Fibroblast of skin of right quadriceps (primary cell): ENCODE data around the gene TRPT1.

Experiments
- DNase-seq: peaks from one replicate; pipeline ENCODE4 v3.0.0-alpha.2; 2013

The TRPT1 gene

GRCh38 chr11:64244107-64244506 is 18.1 kb upstream of the TRPT1 start:
- no peak for DNase-seq

- no peak for DNase-seq
Observed at GRCh38 chr11:64243236-64243854, 17.4 kb upstream of the TRPT1 start.

DNA sequence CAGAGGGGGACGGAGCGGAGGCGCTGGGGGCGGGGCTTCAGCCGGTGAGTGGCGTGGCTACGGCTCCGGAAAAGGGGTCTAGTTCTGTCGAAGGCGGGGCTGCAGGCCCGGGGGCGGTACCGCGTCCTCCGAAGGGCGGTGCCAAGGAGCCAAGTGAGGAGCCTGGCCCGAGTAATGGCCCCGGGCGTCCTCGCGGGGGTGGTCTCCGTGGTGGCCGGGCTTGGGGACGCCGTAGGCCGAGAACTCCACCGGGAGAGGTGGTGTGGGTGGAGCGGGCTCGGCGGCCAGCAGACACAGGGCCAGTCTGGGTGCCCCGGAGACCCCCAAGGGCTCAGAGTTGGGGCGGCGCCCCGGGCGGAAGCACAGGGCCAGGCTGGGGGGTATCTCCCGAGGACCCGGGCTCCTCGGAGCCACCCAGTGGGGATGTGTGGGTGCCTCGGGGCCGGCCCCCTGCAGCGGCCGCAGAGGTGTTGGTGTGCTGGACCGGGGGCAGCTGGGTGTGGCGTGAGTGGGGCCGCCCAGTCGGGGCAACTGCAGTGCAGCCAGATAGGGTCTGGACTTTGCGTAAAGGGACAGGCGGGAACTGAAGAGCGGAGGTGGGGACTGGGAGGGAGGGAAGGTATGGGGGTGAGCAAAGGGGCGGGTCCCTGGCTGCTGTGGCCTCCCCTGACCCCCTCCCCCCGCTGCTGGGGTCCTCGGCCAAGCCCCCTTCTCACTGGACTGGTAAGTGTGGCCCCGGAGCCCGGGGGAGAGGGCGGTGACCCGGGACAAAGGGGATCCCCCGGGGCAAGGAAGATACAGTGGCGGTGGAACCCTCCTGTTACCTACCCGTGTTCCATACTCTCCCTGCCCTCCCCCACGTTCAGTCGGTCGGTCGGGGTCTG is 15.7 kb upstream of the TRPT1 start:
- no peak for DNase-seq

GRCh38 chr11:64241241-64241490 is 15.2 kb upstream of the TRPT1 start:
- peak; percentile 99 for DNase-seq

DNA sequence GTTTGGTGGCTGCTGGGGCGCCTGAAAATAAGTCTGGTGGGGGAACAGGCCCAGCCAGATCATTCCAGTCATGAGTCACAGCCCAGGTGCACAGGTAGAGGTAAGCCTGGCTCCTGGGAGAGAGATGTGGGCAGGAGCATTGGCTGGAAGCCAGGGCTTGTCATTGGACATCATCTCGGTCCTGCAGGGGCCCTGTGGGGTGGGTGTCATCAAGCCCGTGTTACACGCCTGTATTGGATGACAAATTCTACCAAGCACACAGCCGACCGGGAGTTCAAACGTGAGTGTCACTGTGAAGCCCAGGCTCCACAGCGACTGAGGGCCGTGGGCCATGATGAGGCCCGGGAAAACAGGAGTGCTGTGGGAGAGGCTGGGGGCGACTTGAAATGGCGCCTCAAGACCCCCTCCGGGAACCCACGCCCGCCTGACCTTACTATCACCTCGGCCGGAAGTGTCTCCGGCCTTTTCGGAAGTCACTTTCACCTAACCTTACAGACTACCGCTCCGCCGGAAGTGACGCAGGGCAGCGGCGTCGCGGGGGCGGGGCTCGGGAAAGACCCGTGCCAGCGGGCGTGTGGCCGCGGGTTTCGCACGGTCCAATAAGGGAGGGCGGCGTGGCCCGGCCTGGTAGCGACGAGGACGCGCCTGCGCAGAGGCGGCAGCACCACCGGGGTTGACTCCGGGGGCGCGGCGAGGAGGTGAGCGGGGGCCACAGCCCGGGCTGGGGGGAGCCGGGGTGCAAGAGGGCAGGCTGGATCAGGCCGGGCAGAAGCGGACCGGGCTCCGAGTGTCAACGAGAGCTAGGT is 14.7 kb upstream of the TRPT1 start, which contains the start of gene FKBP2:
TSS of gene FKBP2 (plus strand) at position 661 of the 806 bp plus-strand sequence. CDS start 1,293 bp downstream, outside the sequence.
- DNase-seq: peak; percentile 97

DNA sequence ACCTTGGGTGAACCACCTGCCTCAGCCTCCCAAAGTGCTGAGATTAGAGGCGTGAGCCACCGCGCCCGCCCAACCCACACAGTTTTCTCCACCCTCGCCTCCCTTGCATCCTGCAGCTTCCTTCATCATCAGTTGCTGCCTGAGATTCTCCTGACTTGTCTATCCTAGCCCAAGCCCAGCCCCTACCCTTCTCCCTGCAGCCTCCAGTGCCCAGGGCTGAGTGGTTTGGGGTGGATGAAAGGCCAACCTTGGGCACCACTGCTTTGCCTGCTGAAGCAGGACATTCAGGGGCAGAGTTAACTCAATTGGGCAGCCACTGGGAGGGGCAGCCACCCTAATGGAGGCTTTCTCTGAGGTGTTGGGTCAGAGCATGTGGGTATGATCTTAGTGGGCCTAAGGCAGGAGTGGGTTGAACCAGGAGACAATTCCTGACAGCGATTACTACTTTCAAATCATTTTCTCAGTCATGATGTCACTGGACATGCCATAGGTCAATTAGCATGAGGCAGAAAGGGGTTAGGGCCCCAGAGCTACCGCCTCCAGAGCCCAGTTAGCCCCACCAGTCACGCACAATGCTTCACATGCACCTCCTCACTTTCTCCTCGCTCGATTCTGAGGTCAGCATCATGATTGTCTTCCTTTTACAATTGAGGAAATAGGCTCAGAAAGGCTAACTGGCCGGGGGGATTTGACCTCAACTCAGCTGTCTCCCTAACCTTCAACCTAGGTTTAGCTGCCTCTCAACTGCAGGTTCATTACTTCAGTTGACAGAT is 13.9 kb upstream of the TRPT1 start:
- DNase-seq: no peak

DNA sequence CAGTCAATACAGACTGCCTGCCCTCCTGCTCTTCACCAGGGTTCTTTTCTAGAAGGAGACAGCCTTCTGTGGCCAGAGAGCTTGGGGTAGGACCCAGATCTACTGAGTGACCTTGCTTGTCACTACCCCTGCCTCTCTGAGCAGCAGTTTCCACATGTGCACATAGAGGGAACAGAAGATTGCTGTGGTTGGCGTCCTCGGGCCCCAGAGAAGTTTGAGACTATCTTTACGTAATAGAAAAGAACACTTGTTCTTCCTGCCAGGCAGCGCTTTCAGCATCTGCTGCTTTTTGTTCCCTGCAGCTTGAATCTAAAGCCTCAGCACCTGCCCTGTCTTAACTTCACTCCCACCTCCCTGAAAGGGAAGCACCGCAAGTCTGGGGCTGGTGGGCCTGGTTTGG is 13.0 kb upstream of the TRPT1 start:
- DNase-seq: no peak

DNA sequence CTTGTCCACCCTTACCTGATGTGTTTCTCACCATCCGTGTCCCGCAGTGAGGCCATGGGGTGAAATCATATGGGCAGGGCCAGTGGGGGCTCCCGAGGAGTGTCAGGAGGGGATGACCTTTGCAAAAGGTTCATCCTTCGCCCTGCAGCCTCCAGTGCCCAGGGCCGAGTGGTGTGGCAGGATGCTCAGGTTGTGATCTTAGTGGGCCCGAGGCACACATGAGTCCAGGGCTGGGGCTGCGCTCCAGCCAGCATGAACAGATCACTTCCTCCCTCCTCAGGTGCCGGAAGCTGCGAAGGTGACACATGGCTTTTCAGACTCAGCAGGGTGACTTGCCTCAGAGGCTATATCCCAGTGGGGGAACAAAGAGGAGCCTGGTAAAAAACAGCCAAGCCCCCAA is 12.1 kb upstream of the TRPT1 start:
- DNase-seq: no peak

DNA sequence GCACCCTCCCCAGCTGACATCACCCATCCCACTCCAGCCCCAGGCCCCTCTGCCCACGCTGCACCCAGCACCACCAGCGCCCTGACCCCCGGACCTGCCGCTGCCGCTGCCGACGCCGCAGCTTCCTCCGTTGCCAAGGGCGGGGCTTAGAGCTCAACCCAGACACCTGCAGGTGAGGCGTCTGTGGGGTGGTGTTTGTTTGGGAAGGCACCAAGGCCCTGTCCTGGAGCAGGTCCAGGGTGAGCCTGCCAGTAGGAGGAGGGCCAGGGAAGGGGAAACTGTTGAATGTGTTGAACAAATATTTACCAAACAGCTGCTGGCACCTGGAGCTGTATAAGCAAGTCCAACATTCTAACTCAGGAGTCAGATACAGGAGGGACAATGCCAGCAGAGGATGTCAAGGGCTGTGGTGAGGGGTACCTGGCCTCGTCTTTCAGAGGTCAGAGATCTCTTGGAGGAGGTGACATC is 11.5 kb upstream of the TRPT1 start:
- no peak for DNase-seq

- DNase-seq: no peak
Observed at GRCh38 chr11:64235437-64236161, 9.6 kb upstream of the TRPT1 start.

DNA sequence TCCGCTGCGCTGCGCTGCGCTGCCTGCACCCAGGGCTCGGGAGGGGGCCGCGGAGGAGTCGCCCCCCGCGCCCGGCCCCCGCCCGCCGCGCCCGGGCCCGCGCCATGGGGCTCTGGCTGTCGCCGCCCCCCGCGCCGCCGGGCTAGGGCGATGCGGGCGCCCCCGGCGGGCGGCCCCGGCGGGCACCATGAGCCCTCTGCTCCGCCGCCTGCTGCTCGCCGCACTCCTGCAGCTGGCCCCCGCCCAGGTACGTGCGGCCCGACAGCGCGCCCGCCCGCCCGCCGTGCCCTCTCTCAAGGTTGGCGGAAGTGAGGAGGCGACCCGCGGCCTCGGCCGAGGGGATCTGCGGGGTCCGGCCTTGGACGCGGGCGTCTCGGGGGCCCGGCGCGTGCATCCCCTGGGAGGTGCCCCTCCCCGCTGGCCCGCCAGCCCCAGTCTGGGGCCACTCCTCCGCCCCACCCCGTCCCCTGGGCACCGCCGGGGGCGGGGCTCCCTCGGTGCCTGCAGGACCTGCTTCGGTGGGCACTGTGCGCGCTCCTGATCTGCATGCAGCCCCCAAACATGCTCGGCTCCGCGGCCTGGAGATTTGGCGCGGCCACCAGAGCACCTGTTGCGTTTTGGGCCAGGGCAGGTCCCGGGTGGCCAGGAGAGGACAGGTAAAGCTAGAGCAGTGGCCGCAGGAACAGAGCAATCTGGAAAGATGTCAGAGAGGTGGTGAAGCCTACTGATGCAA is 8.8 kb upstream of the TRPT1 start:
- no peak for DNase-seq

DNA sequence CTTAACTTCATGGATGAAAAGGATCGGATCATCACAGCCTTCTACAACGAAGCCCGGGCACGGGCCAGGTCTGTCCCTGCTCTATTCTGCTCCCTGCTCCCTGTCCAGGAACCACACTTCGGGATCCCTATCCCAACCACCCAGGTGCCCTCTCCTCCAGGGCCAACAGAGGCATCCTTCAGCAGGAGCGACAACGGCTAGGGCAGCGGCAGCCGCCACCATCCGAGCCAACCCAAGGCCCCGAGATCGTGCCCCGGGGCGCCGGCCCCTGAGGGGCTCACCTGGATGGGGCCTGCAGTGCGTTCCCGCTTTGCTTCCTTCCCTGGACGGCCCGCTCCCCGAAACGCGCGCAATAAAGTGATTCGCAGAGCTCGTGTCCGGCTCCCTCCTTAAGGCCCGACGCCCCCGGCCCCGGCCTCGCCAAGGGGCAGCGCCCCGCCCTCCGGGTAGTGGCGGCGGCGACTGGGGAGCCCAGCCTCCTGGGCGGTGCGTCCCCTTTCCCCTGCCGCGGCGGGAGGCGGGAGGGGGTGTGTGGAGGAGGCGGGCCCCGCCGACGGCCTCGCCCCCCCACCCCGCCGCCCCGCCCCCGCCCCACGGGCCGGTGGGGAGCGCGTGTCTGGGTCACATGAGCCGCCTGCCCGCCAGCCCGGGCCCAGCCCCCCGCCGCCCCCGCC is 8.1 kb upstream of the TRPT1 start, which contains the start of gene VEGFB:
TSS of gene VEGFB (plus strand) at position 672 of the 674 bp plus-strand sequence. CDS start 250 bp downstream, outside the sequence.
- peak; percentile 51 for DNase-seq

DNA sequence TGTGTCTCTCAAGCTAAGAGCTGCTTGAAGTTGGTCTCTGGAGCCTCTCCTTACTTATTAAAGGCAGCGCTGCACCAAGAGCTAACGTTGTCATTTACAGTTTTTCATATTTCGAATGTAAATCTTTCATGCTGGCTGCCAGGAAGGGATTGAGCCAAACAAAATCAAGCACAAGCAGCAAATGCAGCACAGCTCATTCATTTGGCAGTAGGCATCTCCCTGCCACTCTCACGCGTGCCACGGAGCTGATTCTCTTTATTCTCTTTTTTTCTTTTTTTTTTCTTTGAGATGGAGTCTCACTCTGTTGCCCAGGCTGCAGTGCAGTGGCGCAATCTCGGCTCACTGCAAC is 7.0 kb upstream of the TRPT1 start:
- no peak for DNase-seq

- no peak for DNase-seq
Observed at GRCh38 chr11:64232182-64232966, 6.4 kb upstream of the TRPT1 start.

DNA sequence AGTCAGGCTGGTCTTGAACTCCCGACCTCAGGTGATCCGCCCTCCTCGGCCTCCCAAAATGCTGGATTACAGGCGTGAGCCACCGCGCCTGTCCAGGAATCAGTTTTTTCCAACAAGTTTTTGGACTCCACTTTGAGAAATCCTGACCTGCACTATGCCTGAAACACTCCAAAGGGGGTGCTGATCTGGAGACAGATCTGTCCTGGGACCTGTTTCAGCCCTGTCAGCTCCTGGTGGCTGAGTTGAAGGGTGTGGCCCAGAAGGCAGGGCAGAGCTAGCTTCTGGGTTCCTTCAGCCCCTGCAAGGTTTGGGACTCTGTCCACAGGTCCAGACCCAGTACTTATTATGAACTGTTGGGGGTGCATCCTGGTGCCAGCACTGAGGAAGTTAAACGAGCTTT is 5.6 kb upstream of the TRPT1 start:
- DNase-seq: no peak

- DNase-seq: no peak
Observed at GRCh38 chr11:64230985-64231365, 5.0 kb upstream of the TRPT1 start.

DNA sequence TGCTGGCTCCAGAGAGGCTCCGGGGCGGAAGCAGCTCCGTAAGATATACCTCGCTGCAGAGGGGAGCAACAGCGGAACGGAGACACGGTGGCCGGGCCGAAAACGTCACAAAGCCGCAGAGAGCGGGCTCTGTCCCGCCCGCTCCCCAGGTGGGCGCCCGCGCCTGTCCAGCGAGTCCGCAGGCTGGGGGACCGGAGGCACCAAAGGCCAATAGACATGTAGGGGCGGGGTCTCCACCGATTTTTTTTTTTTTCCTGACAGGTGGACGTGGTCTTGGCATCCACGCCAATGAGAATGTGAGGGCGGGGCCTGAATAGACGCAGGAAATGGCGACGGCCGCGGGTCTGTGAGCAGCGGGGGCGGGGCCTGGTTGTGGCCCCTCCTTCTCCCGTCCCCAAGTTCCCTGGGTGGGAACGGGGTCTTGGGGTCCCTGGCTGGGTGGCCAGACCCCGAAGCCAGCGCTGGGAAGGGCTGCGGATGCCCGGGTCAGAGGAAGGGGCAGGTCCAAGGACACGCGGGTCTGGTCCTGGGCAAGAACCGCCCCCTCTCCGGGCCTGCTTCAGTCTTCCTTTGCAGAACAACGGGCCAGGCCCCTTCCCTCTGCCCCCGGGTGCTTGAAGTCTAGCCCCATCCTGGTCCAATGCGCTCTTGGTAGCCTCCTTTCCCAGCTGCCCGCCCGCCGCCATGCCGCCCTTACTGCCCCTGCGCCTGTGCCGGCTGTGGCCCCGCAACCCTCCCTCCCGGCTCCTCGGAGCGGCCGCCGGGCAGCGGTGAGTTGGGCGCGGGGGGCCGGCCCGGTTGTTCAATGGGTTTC is 4.4 kb upstream of the TRPT1 start, which contains the start of gene DNAJC4:
TSS of gene DNAJC4 (plus strand) at position 378 of the 814 bp plus-strand sequence. CDS start at position 685, 307 bp downstream.
- peak; percentile 85 for DNase-seq

DNA sequence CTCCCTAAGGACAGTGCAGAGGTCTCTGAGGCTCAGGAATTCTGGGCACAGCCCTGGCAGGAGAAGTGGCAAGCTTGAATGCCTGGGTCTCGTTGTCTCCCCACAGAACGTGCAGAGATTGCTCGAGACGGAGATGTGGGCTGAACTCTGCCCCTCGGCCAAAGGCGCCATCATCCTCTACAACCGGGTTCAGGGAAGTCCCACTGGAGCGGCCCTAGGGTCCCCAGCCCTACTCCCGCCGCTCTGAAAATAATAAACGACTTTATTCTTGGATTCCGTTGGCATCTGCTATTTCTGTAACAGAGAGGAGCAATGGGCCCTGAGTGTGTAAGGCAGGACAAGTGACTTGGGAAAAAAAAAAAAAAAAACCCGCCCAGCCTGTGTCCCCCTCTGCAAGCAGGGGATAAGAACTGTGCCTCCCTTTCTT is 3.8 kb upstream of the TRPT1 start:
- no peak for DNase-seq
